ENCODE data around the gene NUMA1.

The NUMA1 gene

GRCh38 chr11:72075756-72076155 is 4.6 kb downstream of the NUMA1 start:
- Mint-ChIP-seq H3K4me3 (no peak overlapping the region), H3K27me3 (ENCODE audit: low read depth) (no peaks in the 10 kb centered on the region), H3K9me3 (no peaks in the 10 kb centered on the region), H3K36me3 (ENCODE audit: low read depth) (peaks cover 13% of the 10 kb centered on the region), H3K4me1 (peaks cover 36% of the 10 kb centered on the region), H3K27ac (peak overlapping the region in 1 of 3 experiments; percentile 57)
- TF ChIP-seq, protein P1, sequence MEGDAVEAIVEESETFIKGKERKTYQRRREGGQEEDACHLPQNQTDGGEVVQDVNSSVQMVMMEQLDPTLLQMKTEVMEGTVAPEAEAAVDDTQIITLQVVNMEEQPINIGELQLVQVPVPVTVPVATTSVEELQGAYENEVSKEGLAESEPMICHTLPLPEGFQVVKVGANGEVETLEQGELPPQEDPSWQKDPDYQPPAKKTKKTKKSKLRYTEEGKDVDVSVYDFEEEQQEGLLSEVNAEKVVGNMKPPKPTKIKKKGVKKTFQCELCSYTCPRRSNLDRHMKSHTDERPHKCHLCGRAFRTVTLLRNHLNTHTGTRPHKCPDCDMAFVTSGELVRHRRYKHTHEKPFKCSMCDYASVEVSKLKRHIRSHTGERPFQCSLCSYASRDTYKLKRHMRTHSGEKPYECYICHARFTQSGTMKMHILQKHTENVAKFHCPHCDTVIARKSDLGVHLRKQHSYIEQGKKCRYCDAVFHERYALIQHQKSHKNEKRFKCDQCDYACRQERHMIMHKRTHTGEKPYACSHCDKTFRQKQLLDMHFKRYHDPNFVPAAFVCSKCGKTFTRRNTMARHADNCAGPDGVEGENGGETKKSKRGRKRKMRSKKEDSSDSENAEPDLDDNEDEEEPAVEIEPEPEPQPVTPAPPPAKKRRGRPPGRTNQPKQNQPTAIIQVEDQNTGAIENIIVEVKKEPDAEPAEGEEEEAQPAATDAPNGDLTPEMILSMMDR (IDR thresholded peaks at IDR 0.05; ENCODE audit: unreplicated experiment in 3 of 3) = no peak

DNA sequence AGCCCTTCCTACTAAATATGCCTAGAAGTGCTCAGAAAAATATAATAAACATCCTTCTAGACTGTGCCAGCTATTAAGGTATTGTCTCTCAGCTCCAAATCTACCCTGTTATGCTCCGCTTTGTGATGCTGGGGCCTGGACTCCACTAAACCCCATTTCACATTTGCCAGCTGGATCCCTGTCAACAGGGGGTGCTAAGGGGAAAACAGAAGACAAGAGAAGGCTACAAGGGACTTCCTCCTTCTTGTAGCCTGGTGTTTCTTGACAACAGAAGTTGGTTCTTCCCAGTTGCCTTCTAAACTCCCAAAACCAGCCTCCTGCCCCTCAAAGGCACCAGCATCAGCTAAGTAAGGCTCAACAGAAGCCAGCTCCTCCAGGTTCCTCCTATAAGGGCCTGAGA is 5.2 kb downstream of the NUMA1 start:
- TF ChIP-seq, protein P1 (IDR thresholded peaks at IDR 0.05; ENCODE audit: unreplicated experiment in 3 of 3) = no peak
- Mint-ChIP-seq H3K4me3 (no peak overlapping the region), H3K27me3 (ENCODE audit: low read depth) (no peaks in the 10 kb centered on the region), H3K4me1 (peaks cover 37% of the 10 kb centered on the region), H3K27ac (no peak overlapping the region), H3K36me3 (ENCODE audit: low read depth) (peaks cover 13% of the 10 kb centered on the region), H3K9me3 (no peaks in the 10 kb centered on the region)

DNA sequence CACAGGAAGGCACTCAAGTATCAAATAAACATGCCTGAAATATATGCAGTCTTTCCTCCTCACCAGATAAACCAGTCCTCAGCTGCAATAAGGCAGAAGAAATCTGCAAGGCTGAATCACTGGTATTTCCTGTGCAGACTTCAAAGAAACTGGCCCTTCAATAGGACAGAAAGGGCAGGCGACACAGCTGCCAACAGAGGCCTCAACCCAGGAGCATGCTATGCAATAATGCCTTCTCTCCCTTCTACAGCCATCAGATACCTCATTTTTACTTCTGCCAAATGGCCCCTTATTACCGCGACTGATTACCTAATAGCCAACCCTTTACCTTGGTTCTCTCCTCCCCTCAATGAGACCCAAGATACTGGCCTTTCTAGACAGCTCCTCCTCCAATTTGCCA is 8.0 kb downstream of the NUMA1 start:
- Mint-ChIP-seq H3K9me3 (no peaks in the 10 kb centered on the region), H3K27ac (peak overlapping the region; percentile 70 to 92 (median 89)), H3K36me3 (ENCODE audit: low read depth) (peaks cover 22% of the 10 kb centered on the region), H3K4me1 (peaks cover 43% of the 10 kb centered on the region), H3K4me3 (no peak overlapping the region), H3K27me3 (ENCODE audit: low read depth) (no peaks in the 10 kb centered on the region)
- TF ChIP-seq, protein P1 (IDR thresholded peaks at IDR 0.05; ENCODE audit: unreplicated experiment in 3 of 3) = no peak

GRCh38 chr11:72070491-72070890 is 9.9 kb downstream of the NUMA1 start:
- Mint-ChIP-seq H3K27me3 (ENCODE audit: low read depth) (no peaks in the 10 kb centered on the region), H3K27ac (peak overlapping the region; percentile 86 to 93 (median 87)), H3K4me1 (peaks cover 43% of the 10 kb centered on the region), H3K36me3 (ENCODE audit: low read depth) (peaks cover 24% of the 10 kb centered on the region), H3K4me3 (no peak overlapping the region), H3K9me3 (no peaks in the 10 kb centered on the region)
- TF ChIP-seq, protein P1 (IDR thresholded peaks at IDR 0.05; ENCODE audit: unreplicated experiment in 3 of 3) = no peak

GRCh38 chr11:72069787-72070251 is 10.5 kb downstream of the NUMA1 start:
- H3K36me3 Mint-ChIP-seq (ENCODE audit: low read depth) = peaks cover 23% of the 10 kb centered on the region
- no peak overlapping the region for H3K4me3 Mint-ChIP-seq
- H3K27ac Mint-ChIP-seq = peak overlapping the region; percentile 86 to 93 (median 87)
- H3K27me3 Mint-ChIP-seq (ENCODE audit: low read depth) = no peaks in the 10 kb centered on the region
- TF ChIP-seq, protein P1 (IDR thresholded peaks at IDR 0.05; ENCODE audit: unreplicated experiment in 3 of 3) = no peak
- H3K4me1 Mint-ChIP-seq = peaks cover 43% of the 10 kb centered on the region
- no peaks in the 10 kb centered on the region for H3K9me3 Mint-ChIP-seq

- Mint-ChIP-seq H3K36me3 (ENCODE audit: low read depth) (peaks cover 23% of the 10 kb centered on the region), H3K4me1 (peaks cover 43% of the 10 kb centered on the region), H3K4me3 (peak overlapping the region in 1 of 3 experiments; percentile 6), H3K27ac (peak overlapping the region; percentile 86 to 93 (median 87)), H3K27me3 (ENCODE audit: low read depth) (no peaks in the 10 kb centered on the region), H3K9me3 (no peaks in the 10 kb centered on the region)
- TF ChIP-seq, protein P1 (IDR thresholded peaks at IDR 0.05; ENCODE audit: unreplicated experiment in 3 of 3) = no peak
Measured at GRCh38 chr11:72069200-72069599, 11.1 kb downstream of the NUMA1 start.
